Midbrain (tissue), 1 donor: ENCODE results near the gene FAM210B.
"Not testable (repeated sequence)": the region's sequence is repeated elsewhere in the genome, so short reads cannot be mapped to it uniquely, and the experiment has no call there.

ENCODE experiments used
- DNase-seq: peaks from one replicate; lab custom pipeline; 2025; lab: John Stamatoyannopoulos, UW

FAM210B gene

DNA sequence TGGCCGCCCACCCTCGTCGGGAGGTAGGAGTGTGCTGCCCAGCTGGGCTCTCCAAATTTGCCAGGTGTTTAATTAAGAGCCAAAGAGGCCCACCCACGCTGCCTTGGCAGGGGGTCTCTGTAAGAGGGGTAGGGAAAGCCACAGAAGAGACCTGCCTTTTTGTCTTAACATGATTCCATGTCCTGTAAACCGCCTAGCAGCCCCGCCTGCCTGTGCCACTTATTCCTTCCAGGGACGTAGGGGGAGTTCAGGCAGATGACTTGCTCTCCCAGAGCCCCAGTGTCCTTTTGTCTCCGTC is 2.1 kb downstream of the FAM210B start:
- no peak for DNase-seq

GRCh38 chr20:56361900-56362299 is 3.1 kb downstream of the FAM210B start:
- no peak for DNase-seq

DNA sequence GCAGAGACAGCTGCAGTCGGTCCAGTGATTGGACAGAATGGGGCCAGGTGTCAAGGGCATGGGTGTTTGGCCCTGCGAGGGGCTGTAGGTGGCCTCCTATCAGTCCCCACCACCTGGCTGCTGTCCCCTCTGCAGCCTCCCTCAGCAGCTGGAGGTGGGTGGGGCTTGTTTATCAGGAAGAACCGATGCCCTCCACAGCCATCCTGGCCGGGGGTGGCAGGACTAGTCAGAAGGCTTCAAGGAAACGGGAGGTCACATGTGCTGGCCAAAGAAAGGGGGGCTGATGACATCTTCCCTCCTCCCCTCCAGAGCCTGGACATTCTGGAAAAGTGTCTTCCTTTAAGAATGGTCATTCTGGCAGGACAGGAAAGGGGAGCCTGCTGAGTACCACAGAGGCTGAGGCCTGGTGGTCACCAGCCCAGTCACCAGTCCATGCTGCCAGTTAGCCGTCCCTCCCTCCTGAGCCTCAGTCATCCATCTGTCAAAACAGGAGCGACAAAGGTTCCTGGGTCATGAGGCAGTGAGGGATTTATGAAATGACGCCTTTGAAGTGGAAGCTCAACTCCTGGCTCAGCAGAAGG is 4.1 kb downstream of the FAM210B start:
- DNase-seq: no peak

DNA sequence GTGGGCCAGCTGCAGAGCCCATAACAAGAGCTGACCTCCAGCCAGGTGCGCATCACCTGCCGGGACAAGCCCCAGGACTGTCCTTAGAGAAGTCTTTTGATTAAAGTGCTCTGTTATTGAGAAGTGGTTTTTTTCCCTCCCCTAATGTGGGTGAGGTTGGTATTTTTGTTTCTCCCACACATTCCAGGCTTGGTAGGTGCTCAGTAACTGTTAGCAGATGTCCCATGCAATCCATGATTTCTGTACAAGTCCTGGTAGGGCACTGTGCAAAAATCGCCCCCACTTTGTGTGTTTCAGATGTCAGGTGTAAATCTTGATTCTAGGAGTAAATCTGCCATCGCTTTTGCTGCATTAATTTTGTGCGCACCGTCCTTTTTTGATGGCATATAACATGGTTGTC is 4.7 kb downstream of the FAM210B start:
- no peak for DNase-seq

- peak; percentile 63 for DNase-seq
These were observed 9.8 kb downstream of the FAM210B start for GRCh38 chr20:56368351-56369134.

DNA sequence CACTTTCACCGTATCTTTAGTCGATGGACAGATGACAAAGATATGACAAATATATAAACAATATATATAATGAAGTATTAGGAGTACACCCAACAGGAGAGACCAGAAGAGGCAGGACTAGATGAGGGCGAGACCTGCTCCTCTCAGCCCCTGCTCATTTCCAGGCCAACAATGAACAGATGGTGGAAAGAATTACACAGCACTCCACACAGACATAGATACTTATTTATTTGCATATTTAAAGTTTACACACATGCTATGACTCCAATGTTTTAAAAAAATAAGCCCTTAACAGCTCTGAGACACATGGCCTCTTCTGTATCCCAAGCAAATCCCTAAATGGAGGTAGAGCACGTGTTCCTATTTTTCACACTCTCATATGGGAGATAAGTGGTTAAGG is 10.4 kb downstream of the FAM210B start:
- DNase-seq: no peak

GRCh38 chr20:56371977-56372376 is 13.2 kb downstream of the FAM210B start:
- DNase-seq: no peak

GRCh38 chr20:56372850-56373249 is 14.1 kb downstream of the FAM210B start:
- no peak for DNase-seq

DNA sequence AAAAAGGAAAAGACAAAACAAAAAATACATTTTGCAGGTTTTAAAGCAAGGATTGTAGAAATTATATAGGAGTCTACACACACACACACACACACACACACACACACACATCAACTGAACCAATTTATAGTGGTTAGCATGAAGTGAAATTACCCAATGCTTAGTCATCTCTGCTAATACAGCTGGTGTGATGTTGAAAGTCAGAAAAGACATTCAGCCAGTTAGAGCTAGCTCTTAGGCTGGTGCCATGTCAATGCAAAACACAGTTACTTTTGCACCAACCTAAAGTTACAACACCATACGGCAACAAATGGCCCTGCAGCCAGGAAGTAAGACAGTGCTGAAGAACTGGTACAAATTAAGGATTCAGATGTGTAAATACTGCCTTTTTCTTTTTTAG is 15.2 kb downstream of the FAM210B start:
- no peak for DNase-seq

- DNase-seq: no peak
These were observed 17.6 kb downstream of the FAM210B start for GRCh38 chr20:56376331-56376730.

DNA sequence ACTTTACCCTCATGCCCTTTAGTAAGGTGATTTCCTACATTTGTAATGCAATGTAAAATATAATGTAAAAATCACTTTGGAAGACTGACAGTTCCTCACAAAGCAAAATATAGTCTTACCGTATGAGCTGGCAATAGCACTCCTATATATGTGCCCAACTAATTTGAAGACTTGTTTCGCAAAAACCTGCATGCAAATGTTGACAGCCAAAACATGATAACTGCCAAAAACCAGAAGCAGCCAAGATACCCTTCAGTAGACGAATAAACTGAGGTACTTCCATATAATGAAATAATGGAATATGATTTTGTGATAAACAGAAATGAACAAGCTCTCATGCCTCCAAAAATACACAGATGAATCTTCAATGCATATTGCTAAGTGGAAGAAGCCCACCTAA is 19.6 kb downstream of the FAM210B start:
- no peak for DNase-seq

- DNase-seq: no peak
These were observed 21.6 kb downstream of the FAM210B start for GRCh38 chr20:56380375-56380774.

DNA sequence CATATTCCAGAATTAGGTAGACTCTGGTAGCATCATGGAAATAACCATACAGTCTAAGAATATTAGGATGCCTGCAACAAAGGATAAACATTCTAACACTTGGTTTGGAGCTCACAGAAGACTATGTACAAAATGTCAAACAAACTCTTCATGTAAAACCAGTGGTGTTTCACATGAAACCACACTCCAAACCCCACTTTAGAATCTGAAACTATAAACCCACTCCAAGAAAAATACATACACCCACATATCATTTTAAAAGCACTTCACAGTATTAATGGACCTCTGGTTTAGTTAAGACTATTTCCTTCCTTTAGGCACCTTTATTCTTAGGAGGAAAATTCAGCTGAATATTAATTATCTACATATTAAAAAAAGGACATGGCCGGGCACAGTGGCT is 22.7 kb downstream of the FAM210B start:
- no peak for DNase-seq

- DNase-seq: no peak
These were observed 23.9 kb downstream of the FAM210B start for GRCh38 chr20:56382696-56383095.

DNA sequence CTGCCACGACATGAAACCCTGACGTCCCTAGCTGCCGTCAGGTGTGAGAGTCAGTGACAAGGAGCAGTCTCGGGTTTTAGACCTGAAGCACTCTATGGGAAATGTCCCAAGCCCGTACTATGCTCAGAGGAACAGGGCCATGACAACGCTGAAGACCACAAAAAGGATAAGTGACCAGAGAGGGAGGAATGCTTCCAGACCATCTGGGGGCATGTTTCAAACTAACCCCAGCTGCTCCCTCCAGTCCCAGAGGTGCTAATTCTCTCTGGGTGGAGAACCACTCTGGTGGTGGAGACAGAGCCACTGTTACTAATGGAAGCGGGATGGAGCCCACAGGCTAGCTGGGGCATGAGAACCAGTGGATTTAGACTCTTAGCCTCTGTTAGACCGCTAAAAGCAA is 24.6 kb downstream of the FAM210B start:
- DNase-seq: no peak

GRCh38 chr20:56385130-56385529 is 26.4 kb downstream of the FAM210B start:
- DNase-seq: no peak

- no peak for DNase-seq
These were observed 27.4 kb downstream of the FAM210B start for GRCh38 chr20:56386219-56386618.

GRCh38 chr20:56388882-56389281 is 30.1 kb downstream of the FAM210B start:
- DNase-seq: no peak

- no peak for DNase-seq
These were observed 31.0 kb downstream of the FAM210B start for GRCh38 chr20:56389807-56390206.

GRCh38 chr20:56390396-56390795 is 31.6 kb downstream of the FAM210B start:
- DNase-seq: not testable (repeated sequence)

DNA sequence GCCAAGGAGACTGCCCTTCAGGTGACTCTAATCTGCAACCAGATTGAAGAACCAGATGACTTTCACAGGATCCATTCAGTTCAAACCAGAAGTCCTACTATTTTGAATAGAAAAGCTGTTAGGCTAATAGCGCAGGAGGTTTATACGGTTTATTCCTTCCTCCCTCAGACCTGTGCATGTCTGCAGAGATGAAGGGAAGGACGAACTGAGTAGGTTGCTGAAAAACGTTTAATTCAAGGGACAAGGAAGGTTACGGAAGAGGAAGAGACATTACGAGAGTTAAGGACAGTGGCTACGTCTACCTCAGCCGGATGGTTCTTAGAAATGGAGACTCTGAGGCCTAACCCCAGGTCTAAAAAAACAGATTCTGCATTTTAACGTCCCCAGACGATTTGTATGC is 32.3 kb downstream of the FAM210B start:
- no peak for DNase-seq

- DNase-seq: no peak
These were observed 32.9 kb downstream of the FAM210B start for GRCh38 chr20:56391596-56392131.

- DNase-seq: peak; percentile 99
These were observed 33.5 kb downstream of the FAM210B start, which contains the start of the genes AURKA and CSTF1 for GRCh38 chr20:56392132-56392880. Gene AURKA, minus strand, starts transcription at chr20:56392215. Its CDS starts 4,018 bp downstream, at chr20:56388197. Gene CSTF1, plus strand, starts transcription at chr20:56392645. Its CDS starts 2,908 bp downstream, at chr20:56395553.
